ENCODE data around the gene VTI1B.
A peak's percentile ranks its signal among the peaks of the same experiment; 100 is the strongest.

Gene VTI1B, protein sequence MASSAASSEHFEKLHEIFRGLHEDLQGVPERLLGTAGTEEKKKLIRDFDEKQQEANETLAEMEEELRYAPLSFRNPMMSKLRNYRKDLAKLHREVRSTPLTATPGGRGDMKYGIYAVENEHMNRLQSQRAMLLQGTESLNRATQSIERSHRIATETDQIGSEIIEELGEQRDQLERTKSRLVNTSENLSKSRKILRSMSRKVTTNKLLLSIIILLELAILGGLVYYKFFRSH

DNA sequence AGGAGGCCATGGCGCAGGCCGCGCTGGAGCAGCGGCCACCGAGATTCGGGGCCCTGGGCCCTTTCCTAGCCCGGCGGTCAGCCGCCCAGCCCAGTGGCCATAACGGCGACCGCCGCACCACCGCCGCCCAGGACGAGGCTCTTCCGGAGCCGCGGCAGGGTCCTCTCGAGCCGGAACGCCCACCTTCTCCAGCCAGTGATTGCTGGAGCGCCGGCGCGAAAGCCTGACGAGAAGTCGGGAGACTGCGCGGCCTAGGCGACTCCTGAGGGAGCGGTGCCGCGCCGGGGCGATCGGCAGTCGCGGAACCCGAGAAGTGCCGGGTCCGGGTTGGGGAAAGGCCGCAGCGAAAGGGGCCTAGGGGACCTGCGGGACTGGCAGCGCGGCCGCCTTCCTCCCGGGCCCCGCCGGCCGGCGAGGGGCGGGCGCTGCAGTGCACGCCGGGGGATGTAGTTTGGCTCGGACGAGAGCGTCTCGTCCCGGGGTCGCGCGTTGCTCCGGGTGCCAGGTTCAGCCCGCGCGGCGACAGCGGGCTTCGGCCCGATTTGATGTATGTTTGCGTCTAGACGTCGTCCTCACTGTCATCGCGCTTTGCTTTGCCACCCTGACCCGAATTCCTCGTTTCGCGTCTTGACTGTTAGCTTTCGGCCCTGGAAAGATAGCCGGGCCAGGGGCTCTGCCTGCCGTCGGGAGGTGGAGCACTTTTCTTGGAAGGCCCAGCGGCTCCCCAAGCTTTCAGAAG lies at the start of gene VTI1B:
Gene VTI1B, minus strand, starts transcription at position 153 of the 739 bp plus-strand sequence. Its CDS starts 143 bp downstream, at position 10.
- no peak for TF ChIP-seq ZC3H10 (CRISPR knock-in tag; IDR thresholded peaks at IDR 0.05)
- peak; percentile 95 for ATAC-seq

DNA sequence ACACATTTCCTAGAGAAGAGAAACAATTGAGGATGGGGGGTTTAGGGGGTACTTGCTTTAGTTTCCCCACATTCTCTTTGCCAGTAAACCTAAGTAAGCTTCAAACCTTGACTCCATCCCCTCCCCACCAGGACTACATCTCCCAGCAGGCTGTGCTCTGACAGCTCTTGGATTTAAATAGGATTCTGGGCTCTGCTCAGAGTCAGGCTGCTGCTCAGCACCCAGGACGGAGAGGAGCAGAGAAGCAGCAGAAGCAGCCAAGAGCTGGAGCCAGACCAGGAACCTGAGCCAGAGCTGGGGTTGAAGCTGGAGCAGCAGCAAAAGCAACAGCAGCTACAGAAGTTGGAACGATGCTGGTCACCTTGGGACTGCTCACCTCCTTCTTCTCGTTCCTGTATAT lies 47.9 kb upstream of the VTI1B start:
- ATAC-seq, result peak; percentile 87
- TF ChIP-seq CSDC2 (CRISPR knock-in tag; IDR thresholded peaks at IDR 0.05), result no peak
- no peak for TF ChIP-seq PPARA (CRISPR knock-in tag; IDR thresholded peaks at IDR 0.05; ENCODE audit: borderline replicate concordance)
- no peak for TF ChIP-seq ESRRG (CRISPR knock-in tag; IDR thresholded peaks at IDR 0.05)
- no peak for TF ChIP-seq ZFP3 (CRISPR knock-in tag; IDR thresholded peaks at IDR 0.05)
- TF ChIP-seq, protein P1, sequence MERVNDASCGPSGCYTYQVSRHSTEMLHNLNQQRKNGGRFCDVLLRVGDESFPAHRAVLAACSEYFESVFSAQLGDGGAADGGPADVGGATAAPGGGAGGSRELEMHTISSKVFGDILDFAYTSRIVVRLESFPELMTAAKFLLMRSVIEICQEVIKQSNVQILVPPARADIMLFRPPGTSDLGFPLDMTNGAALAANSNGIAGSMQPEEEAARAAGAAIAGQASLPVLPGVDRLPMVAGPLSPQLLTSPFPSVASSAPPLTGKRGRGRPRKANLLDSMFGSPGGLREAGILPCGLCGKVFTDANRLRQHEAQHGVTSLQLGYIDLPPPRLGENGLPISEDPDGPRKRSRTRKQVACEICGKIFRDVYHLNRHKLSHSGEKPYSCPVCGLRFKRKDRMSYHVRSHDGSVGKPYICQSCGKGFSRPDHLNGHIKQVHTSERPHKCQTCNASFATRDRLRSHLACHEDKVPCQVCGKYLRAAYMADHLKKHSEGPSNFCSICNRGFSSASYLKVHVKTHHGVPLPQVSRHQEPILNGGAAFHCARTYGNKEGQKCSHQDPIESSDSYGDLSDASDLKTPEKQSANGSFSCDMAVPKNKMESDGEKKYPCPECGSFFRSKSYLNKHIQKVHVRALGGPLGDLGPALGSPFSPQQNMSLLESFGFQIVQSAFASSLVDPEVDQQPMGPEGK (CRISPR knock-in tag; IDR thresholded peaks at IDR 0.05; ENCODE audit: borderline replicate concordance), result no peak
- no peak for TF ChIP-seq ZNF565 (CRISPR knock-in tag; conservative IDR thresholded peaks at IDR 0.05; ENCODE audit: low read depth)
- TF ChIP-seq RARB (CRISPR knock-in tag; IDR thresholded peaks at IDR 0.05), result no peak
- TF ChIP-seq ZFP30 (CRISPR knock-in tag; IDR thresholded peaks at IDR 0.05), result no peak

DNA sequence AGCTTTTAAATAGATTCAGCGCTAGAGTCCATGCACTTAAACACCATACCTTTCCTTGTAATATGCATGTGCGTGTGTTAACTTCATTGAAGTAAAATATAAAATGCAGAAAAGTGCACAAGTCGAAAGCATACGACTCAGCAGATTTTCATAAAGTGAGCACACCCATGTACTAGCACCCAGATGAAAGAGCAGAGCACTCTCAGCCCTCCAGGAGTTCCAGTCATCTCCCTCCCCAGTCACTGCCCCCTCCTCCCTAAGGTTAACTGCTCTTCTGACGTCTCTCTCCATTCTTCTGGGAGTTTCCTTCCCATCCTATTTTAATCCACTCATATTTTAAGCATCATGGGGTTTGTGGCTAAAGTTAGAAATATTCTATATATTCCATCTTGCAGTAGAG lies 47.4 kb upstream of the VTI1B start:
- no peak for ATAC-seq
- TF ChIP-seq, protein P2, sequence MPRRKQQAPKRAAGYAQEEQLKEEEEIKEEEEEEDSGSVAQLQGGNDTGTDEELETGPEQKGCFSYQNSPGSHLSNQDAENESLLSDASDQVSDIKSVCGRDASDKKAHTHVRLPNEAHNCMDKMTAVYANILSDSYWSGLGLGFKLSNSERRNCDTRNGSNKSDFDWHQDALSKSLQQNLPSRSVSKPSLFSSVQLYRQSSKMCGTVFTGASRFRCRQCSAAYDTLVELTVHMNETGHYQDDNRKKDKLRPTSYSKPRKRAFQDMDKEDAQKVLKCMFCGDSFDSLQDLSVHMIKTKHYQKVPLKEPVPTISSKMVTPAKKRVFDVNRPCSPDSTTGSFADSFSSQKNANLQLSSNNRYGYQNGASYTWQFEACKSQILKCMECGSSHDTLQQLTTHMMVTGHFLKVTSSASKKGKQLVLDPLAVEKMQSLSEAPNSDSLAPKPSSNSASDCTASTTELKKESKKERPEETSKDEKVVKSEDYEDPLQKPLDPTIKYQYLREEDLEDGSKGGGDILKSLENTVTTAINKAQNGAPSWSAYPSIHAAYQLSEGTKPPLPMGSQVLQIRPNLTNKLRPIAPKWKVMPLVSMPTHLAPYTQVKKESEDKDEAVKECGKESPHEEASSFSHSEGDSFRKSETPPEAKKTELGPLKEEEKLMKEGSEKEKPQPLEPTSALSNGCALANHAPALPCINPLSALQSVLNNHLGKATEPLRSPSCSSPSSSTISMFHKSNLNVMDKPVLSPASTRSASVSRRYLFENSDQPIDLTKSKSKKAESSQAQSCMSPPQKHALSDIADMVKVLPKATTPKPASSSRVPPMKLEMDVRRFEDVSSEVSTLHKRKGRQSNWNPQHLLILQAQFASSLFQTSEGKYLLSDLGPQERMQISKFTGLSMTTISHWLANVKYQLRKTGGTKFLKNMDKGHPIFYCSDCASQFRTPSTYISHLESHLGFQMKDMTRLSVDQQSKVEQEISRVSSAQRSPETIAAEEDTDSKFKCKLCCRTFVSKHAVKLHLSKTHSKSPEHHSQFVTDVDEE (CRISPR knock-in tag; IDR thresholded peaks at IDR 0.05), result no peak
- TF ChIP-seq ZNF565 (CRISPR knock-in tag; conservative IDR thresholded peaks at IDR 0.05; ENCODE audit: low read depth), result no peak
- TF ChIP-seq SNAI2 (CRISPR knock-in tag; IDR thresholded peaks at IDR 0.05), result no peak
- TF ChIP-seq, protein P3, sequence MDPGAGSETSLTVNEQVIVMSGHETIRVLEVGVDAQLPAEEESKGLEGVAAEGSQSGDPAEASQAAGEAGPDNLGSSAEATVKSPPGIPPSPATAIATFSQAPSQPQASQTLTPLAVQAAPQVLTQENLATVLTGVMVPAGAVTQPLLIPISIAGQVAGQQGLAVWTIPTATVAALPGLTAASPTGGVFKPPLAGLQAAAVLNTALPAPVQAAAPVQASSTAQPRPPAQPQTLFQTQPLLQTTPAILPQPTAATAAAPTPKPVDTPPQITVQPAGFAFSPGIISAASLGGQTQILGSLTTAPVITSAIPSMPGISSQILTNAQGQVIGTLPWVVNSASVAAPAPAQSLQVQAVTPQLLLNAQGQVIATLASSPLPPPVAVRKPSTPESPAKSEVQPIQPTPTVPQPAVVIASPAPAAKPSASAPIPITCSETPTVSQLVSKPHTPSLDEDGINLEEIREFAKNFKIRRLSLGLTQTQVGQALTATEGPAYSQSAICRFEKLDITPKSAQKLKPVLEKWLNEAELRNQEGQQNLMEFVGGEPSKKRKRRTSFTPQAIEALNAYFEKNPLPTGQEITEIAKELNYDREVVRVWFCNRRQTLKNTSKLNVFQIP (CRISPR knock-in tag; IDR thresholded peaks at IDR 0.05; ENCODE audit: borderline replicate concordance, low read depth), result no peak
- TF ChIP-seq ZNF70 (CRISPR knock-in tag; IDR thresholded peaks at IDR 0.05), result no peak
- no peak for TF ChIP-seq ISL1 (CRISPR knock-in tag; IDR thresholded peaks at IDR 0.05)

DNA sequence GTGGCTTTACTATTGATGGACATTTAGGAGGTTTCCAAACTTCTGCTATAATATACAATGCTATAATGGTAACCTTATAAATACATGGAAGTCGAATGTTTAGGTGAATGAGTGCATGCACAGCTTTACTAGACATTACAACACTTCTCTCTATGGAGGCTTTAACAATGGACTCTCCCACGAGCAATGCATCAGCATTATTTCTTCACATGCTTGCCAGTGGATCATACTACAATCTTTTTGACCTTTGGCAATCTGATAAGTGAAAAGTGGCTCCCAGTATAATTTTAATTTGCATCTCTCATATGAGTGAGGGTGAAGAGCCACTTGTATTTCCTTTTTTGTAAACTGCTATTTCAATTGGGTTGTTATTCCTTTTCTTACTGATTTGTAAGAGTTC lies 45.4 kb upstream of the VTI1B start:
- ATAC-seq, result no peak
- TF ChIP-seq BACH2 (CRISPR knock-in tag; IDR thresholded peaks at IDR 0.05; ENCODE audit: borderline replicate concordance), result no peak
- no peak for TF ChIP-seq ARNTL (CRISPR knock-in tag; IDR thresholded peaks at IDR 0.05; ENCODE audit: borderline replicate concordance, low read depth)
- no peak for TF ChIP-seq ZNF8 (CRISPR knock-in tag; IDR thresholded peaks at IDR 0.05)
- TF ChIP-seq, protein P4, sequence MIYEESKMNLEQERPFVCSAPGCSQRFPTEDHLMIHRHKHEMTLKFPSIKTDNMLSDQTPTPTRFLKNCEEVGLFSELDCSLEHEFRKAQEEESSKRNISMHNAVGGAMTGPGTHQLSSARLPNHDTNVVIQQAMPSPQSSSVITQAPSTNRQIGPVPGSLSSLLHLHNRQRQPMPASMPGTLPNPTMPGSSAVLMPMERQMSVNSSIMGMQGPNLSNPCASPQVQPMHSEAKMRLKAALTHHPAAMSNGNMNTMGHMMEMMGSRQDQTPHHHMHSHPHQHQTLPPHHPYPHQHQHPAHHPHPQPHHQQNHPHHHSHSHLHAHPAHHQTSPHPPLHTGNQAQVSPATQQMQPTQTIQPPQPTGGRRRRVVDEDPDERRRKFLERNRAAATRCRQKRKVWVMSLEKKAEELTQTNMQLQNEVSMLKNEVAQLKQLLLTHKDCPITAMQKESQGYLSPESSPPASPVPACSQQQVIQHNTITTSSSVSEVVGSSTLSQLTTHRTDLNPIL (CRISPR knock-in tag; IDR thresholded peaks at IDR 0.05; ENCODE audit: low read depth), result no peak
- no peak for TF ChIP-seq ZNF565 (CRISPR knock-in tag; conservative IDR thresholded peaks at IDR 0.05; ENCODE audit: low read depth)
- TF ChIP-seq, protein P2 (CRISPR knock-in tag; IDR thresholded peaks at IDR 0.05), result no peak
- no peak for TF ChIP-seq ESRRG (CRISPR knock-in tag; IDR thresholded peaks at IDR 0.05)
- no peak for TF ChIP-seq ZC3H10 (CRISPR knock-in tag; IDR thresholded peaks at IDR 0.05)
- no peak for TF ChIP-seq ZFP30 (CRISPR knock-in tag; IDR thresholded peaks at IDR 0.05)
- TF ChIP-seq, protein P1 (CRISPR knock-in tag; IDR thresholded peaks at IDR 0.05; ENCODE audit: borderline replicate concordance), result no peak
- no peak for TF ChIP-seq ZNF70 (CRISPR knock-in tag; IDR thresholded peaks at IDR 0.05)
- TF ChIP-seq, protein P5, sequence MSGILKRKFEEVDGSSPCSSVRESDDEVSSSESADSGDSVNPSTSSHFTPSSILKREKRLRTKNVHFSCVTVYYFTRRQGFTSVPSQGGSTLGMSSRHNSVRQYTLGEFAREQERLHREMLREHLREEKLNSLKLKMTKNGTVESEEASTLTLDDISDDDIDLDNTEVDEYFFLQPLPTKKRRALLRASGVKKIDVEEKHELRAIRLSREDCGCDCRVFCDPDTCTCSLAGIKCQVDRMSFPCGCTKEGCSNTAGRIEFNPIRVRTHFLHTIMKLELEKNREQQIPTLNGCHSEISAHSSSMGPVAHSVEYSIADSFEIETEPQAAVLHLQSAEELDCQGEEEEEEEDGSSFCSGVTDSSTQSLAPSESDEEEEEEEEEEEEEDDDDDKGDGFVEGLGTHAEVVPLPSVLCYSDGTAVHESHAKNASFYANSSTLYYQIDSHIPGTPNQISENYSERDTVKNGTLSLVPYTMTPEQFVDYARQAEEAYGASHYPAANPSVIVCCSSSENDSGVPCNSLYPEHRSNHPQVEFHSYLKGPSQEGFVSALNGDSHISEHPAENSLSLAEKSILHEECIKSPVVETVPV (CRISPR knock-in tag; IDR thresholded peaks at IDR 0.05), result no peak
- no peak for TF ChIP-seq CSDC2 (CRISPR knock-in tag; IDR thresholded peaks at IDR 0.05)
- TF ChIP-seq SNAI2 (CRISPR knock-in tag; IDR thresholded peaks at IDR 0.05), result no peak
- TF ChIP-seq OSR1 (CRISPR knock-in tag; IDR thresholded peaks at IDR 0.05), result no peak

All from SK-N-SH treated with all-trans-retinoic acid at 6 μM for 48 hours (cell line).